Measurements from ENCODE around the gene MAD2L2. TPM values are rescaled to one million over a fixed set of nuclear protein-coding genes. Genes with fewer than 3 reads are reported as not detected.

MAD2L2 gene
- total and polyA plus RNA-seq, 9 donors, result 13.0 to 35.9 (median 27.8) TPM

GRCh38 chr1:11691928-11692711 lies 11.2 kb upstream of the MAD2L2 start:
- DNase-seq, result no peak
- H3K4me1 ChIP-seq (ENCODE audit: insufficient read depth), result no peaks in the 10 kb centered on the region
- no peaks in the 10 kb centered on the region for H3K36me3 ChIP-seq
- no peaks in the 10 kb centered on the region for H3K27me3 ChIP-seq
- no peaks in the 10 kb centered on the region for H3K9me3 ChIP-seq
- TF ChIP-seq POLR2A (IDR thresholded peaks at IDR 0.05) (no peak), EP300 (IDR thresholded peaks at IDR 0.05) (no peak)
- TF ChIP-seq, protein P1, sequence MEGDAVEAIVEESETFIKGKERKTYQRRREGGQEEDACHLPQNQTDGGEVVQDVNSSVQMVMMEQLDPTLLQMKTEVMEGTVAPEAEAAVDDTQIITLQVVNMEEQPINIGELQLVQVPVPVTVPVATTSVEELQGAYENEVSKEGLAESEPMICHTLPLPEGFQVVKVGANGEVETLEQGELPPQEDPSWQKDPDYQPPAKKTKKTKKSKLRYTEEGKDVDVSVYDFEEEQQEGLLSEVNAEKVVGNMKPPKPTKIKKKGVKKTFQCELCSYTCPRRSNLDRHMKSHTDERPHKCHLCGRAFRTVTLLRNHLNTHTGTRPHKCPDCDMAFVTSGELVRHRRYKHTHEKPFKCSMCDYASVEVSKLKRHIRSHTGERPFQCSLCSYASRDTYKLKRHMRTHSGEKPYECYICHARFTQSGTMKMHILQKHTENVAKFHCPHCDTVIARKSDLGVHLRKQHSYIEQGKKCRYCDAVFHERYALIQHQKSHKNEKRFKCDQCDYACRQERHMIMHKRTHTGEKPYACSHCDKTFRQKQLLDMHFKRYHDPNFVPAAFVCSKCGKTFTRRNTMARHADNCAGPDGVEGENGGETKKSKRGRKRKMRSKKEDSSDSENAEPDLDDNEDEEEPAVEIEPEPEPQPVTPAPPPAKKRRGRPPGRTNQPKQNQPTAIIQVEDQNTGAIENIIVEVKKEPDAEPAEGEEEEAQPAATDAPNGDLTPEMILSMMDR (IDR thresholded peaks at IDR 0.05), result no peak
- WGBS, 3 donors, result 4 to 7% (median 6%) methylated on average over 59 to 64 of the region's 64 CpGs
- intact Hi-C loops (cut with DNase I), result no loop called here
- H3K27ac ChIP-seq, result no peak overlapping the region
- H3K4me3 ChIP-seq, result no peak overlapping the region

GRCh38 chr1:11691302-11691914 lies 10.5 kb upstream of the MAD2L2 start, which contains the start of gene DRAXIN:
Gene DRAXIN (plus strand): TSS chr1:11691710. CDS start chr1:11706259, 14,549 bp downstream.
- no peak within 1 kb of the TSS for H3K4me3 ChIP-seq
- H3K9me3 ChIP-seq, result no peaks in the 10 kb centered on the region
- intact Hi-C loops (cut with DNase I), result no loop called here
- H3K27me3 ChIP-seq, result no peaks in the 10 kb centered on the region
- H3K36me3 ChIP-seq, result no peaks in the 10 kb centered on the region
- TF ChIP-seq EP300 (IDR thresholded peaks at IDR 0.05) (no peak), POLR2A (IDR thresholded peaks at IDR 0.05) (no peak)
- no peak for DNase-seq
- WGBS, 3 donors, result 0 to 2% (median 1%) methylated on average over 11 to 77 of the region's 78 CpGs
- H3K4me1 ChIP-seq (ENCODE audit: insufficient read depth), result no peaks in the 10 kb centered on the region
- no peak within 1 kb of the TSS for H3K27ac ChIP-seq

GRCh38 chr1:11690397-11691301 lies 9.7 kb upstream of the MAD2L2 start:
- DNase-seq, result no peak
- no peak overlapping the region for H3K27ac ChIP-seq
- intact Hi-C loops (cut with DNase I), result no loop called here
- TF ChIP-seq, protein P1 (IDR thresholded peaks at IDR 0.05), result no peak
- no peak for TF ChIP-seq POLR2A (IDR thresholded peaks at IDR 0.05)
- no peak for TF ChIP-seq EP300 (IDR thresholded peaks at IDR 0.05)
- H3K27me3 ChIP-seq, result no peaks in the 10 kb centered on the region
- H3K4me1 ChIP-seq (ENCODE audit: insufficient read depth), result no peaks in the 10 kb centered on the region
- H3K36me3 ChIP-seq, result no peaks in the 10 kb centered on the region
- H3K9me3 ChIP-seq, result no peaks in the 10 kb centered on the region
- WGBS, 3 donors, result 2 to 3% (median 2%) methylated on average over 60 to 64 of the region's 64 CpGs
- H3K4me3 ChIP-seq, result no peak overlapping the region

GRCh38 chr1:11688506-11688905 lies 7.6 kb upstream of the MAD2L2 start:
- intact Hi-C loops (cut with DNase I), result no loop called here
- Histone ChIP-seq H3K9me3 (no peaks in the 10 kb centered on the region), H3K4me1 (ENCODE audit: insufficient read depth) (no peaks in the 10 kb centered on the region), H3K36me3 (no peaks in the 10 kb centered on the region), H3K27me3 (no peaks in the 10 kb centered on the region), H3K4me3 (no peak overlapping the region), H3K27ac (no peak overlapping the region)
- WGBS, 3 donors, result 92 to 96% (median 94%) methylated on average over 4 of the region's 4 CpGs
- no peak for TF ChIP-seq POLR2A (IDR thresholded peaks at IDR 0.05)
- no peak for TF ChIP-seq EP300 (IDR thresholded peaks at IDR 0.05)
- TF ChIP-seq, protein P1 (IDR thresholded peaks at IDR 0.05), result no peak
- DNase-seq, result no peak

All from ovary (tissue), 9 donors.